GM21390 (cell line): ENCODE measurements around the gene NLRP2B.
"Not testable (repeated sequence)": the region's sequence is repeated elsewhere in the genome, so short reads cannot be mapped to it uniquely, and the experiment has no call there.

Source experiments
- ATAC-seq: cut with Tn5 transposase; IDR thresholded peaks from one replicate; pipeline ENCODE4 v1.9.1; 2021; ENCODE audit not compliant: unreplicated experiment

The NLRP2B gene

DNA sequence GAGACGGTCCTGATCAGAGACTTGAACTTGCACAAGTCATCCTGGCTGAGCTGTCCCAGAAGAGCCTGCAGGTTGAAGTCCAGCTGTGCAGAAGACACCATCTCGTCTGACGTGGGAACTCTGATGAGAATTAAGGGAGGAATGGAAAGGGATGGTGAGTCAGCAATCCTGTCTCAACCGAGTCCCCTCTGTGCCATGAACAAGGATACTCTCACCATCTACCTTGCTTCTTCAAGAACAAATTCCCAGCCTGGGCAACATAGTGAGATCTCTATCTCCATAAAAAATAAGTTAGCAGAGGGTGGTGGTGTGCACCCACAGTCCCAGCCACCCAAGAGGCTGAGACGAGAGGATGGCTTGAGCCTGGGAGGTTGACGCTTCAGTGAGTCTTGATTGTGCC is at the start of gene NLRP2B:
NLRP2B (minus strand) TSS at position 101 of the 400 bp plus-strand sequence.
- ATAC-seq = no peak

DNA sequence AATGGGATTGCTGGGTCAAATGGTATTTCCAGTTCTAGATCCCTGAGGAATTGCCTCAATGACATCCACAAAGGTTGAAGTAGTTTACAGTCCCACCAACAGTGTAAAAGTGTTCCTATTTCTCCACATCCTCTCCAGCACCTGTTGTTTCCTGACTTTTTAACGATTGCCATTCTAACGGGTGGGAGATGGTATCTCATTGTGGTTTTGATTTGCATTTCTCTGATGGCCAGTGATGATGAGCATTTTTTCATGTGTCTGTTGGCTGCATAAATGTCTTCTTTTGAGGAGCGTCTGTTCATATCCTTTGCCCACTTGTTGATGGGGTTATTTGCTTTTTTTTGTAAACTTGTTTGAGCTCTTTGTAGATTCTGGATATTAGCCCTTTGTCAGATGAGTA is 45.9 kb upstream of the NLRP2B start:
- not testable (repeated sequence) for ATAC-seq

DNA sequence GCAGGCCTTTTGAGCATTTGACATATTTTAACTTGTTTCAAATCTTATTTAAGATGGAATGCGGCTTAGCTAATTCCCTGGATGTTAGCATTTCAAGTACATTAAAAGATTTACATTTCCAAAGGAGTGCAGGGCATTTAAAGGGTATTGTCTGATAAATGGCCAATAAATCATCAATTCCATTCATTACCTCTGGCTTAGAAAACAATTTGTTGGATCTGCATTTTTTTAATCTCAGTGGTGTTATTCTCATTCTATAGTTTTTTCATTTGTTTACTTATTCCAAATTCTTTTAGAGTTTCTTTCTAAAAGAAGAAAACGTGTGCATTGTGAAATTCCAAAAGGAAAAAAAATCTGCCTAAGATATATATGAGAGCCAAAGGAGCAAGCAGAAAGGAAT is 1.3 kb upstream of the NLRP2B start:
- ATAC-seq = no peak

DNA sequence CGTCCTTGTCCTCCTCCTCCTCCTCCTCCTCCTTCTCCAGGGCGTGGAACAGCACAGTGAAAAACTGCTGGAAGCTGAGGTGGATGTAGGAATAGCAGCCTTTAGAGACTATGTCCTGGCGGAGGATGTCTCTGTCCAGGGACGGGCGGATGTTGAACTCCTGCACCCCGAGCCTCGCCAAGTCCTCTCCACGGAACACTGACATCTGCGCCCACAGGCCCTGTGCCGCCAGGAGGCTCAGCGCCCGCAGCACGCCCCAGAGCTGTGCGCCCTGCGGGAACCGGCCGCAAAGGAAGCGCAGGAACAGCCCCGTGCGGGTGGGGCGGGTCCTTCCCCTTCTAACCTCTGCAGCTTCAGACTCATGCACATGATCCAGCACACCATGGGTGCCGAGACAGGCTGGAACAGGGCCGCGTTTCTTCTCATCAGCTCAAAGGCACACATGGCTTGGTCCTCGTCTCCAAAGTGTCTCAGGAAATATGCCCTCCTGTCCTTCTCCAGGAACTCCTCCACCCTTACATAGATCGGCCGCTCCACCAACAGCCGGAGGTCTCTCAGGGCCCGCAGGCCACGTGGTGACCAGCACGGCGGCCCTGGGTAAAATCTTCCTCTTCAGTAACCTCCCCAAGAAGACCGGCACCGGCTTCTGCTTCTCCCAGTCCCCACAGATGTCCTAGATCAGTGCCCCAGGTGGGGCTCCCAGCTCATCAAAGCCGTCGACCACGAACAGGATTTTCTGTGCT is 1.2 kb downstream of the NLRP2B start:
- ATAC-seq = no peak

DNA sequence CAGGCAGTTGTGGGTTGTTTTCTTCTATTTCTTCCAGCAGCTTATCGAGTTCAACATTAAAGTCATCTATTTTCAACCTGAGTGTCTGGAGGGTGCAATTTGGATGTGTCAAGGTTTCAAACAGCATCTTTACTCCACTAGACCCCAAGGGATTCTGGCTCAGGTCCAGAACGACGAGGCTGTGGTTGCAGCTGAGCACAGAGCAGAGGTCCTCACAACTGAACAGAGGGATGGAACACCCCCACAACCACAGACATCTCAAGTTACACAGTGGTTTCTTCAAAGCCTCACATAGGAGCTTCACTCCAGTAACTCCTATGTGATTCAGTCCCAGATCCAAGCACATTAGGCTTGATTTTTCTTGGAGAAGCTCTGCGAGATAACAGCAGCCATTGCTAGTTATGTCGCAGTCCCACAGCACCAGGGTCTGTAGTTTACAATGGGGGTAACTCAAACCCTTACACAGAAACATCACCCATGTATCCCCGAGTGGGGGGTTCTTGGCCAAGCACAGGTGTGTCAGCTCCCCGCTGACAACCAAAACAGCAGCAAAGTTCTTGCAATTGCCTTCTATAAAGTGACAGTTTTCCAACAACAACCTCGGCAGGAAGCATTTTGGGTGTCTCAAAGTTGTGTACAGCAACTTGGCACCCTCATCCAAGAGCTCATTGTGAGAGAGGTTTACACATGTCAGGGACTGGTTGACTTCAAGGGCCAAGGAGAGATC is 2.8 kb downstream of the NLRP2B start:
- ATAC-seq = no peak

DNA sequence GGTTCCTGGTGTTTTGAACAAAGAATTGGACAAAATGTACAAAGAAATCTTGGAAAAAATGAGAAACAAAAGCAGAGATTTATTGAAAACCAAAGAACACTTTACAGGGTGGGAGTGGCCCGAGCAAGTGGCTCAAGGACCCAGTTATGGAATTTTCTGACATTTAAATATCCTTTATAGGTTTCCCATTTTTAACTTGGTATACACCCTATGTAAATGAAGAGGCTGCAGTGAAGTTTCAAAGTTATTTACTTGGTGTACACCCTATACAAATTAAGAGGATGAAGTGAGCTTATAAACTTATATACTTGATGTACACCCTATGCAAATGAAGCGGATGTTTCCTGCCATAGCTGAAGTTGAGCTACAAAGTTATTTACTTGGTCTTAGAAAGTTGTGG is 4.7 kb downstream of the NLRP2B start:
- no peak for ATAC-seq

DNA sequence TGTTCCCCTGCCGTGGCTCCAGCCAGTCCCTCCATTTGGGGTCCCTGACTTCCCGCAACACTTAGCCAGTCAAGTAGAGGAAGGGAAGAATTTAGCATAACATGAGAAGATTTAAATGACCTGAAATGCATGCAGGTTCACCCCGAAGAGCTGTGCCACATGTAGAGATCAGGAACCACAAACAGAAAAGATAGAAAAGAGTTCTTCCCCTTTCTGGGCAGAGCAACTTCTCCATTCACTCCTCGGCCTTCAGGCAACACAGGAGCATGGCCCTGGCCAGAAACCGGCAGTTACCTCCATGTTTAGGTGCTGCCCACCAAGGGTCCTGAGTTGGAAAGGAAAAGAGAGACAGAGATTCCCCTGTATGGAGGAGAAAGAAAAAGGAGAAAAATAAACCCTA is 5.2 kb downstream of the NLRP2B start:
- no peak for ATAC-seq

DNA sequence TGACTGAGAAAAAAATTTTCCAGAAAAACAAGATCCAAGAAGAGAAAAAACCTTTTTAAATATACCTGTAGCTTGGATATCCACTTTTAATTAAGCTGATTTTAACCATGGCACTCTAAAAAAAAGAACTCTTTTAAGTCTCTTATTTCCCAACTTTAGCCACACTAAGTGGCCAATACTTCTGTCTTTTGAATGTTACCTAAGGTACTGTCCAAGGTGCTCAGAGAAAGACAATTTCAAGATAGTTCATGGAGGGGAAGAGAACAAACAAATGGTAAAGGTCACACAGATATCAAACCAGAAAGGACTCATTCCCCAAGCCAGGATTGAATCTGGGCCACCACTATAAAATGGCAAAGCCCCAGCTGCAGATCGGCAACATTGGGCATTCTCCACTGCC is 10.1 kb downstream of the NLRP2B start:
- no peak for ATAC-seq

DNA sequence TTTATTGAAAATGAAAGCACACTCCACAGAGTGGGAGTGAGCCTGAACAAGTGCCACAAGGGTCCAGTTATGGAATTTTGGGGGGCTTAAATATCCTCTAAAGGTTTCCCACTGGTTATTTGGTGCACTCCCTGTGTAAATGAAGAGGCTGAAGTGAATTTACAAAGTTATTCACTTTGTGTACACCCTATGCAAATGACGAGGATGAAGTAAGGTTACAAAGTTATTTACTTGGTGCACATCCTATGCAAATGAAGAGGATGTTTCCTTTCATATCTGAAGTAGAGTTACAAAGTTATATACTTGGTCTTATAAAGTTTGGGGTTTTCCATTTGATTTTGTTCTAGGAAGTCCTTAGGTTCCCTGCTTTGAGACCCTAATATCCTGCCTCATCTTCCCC is 13.1 kb downstream of the NLRP2B start:
- ATAC-seq = no peak

DNA sequence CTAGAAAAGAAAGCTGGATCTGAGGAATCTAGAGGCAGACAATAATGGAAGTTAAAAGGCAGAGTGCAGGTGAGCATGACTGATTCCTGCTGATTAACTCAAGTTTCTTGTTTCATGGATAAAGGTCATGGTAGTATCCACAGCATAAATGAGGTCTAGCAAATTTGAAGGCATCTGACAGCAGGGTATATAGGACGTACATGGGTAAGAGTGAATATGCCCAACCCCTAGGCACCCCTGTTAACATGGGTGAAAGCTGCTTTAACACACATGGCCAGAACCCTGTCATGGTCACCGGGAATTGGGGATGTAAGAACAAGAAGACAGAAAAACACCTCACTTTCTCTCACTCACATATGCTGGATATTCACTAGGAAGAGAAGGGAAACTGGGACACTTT is 25.0 kb downstream of the NLRP2B start:
- no peak for ATAC-seq

DNA sequence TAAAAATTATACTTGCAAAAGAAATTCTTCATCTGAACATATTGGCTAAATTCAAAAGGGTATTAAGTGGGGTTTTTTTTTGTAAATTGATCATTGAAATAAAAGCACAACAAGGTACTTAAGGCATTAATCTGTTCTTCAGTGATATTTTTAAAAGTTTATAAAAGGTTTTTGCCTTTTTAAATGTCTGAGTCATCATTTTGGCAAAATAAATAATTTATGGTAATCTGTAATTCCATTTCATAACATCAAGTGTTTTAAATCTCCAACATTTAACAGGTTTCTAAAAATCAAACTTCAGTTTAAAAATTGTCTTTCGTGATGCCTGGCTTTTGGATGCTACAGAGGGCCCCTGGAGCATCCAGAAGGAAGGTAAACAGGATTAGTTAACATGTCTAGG is 27.4 kb downstream of the NLRP2B start:
- no peak for ATAC-seq

DNA sequence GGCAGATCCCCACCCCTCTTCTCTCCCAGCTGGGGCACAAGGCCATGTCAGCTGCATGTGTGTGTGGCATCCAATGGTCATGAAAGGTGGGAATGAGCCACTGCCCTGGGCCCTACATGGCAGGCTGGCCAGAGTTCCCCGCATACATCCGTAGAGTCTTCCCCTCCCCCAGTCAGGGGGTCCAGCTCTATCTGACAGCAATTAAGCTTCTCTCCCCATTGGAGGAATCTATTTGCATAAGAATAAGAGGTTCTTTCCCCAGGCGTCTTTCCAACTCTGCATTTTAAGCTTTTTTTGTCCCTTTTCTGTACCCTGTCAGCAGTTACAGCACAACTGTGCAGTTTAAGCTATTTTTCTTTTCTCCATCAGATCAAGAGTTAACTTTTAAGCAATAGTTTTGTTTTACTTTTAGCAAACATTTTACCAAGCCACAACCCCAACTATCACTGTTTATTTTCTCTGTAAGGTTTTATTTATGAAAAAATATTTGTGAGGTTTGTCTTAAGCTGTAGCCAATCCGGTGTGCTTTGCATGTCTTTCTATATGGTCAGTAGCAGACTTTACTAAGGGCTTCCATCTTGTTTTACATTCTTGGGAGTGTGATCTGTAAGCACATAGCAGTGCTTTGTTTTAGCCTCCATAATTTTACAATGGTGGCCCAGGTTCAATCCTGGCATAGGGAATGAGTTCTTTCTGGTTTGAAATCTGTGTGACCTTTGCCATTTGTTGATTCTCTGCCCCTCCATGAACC is 28.7 kb downstream of the NLRP2B start:
- ATAC-seq = no peak

DNA sequence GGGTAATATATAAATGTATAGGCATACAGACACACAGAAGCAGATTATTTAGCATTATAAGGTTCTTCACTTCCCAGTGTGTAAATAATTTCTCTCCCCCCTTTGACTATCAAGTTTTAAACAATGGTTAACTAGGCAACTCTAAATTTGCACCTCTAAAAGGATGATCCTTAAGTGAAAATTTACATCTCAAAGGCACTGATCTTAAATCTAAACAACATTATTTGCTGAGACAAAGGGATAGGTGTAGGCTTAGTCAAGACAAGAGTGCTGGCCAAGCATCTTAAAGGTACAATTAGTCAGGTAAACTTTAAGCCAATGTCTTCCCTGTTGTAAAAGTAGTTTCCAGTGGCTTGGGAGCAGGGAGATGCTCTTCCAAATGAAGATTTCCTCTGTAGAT is 33.0 kb downstream of the NLRP2B start:
- ATAC-seq = no peak

DNA sequence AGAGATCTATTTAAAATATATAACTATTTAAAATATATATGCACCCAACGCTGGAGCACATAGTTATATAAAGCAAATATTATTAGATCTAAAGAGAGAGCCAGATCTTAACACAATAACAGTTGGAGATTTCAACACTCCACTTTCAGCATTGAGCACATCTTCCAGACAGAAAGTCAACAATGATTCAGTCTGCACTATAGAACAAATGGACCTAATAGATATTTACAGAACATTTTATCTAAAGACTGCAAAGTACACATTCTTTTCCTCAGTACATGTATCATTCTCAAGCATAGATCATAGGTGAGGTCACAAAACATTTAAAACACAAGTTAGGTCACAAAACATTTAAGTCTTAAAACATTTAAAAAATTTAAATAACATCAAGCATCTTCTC is 36.4 kb downstream of the NLRP2B start:
- ATAC-seq = no peak

DNA sequence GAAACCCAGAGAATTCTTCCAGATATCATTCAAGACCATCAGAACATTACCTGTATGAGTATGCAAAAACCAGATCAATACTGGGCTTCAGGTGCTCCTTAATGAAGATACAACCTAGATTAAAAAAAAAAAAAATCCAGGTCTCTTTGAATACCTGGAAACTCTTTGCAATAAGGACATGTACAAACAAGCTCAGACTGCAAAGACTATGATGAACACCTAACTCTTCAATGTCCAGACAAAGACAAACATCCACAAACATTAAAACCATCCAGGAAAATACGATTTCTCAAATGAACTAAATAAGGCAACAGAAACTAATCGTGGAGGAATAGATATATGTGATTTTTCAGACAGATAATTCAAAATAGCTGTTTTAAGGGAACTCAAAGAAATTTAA is 38.7 kb downstream of the NLRP2B start:
- ATAC-seq = no peak

DNA sequence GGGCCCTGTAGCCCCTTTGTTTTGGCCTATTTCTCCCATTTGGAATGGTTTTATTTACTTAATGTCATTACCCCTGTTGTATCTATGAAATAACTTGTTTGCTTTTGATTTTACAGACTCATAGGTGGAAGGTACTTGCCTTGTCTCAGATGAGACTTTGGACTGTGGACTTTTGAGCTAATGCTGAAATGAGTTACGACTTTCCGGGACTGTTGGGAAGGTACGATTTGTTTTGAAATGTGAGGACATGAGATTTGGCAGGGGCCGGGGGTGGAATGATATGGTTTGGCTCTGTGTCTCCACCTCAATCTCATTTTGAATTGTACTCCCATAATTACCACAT is 39.4 kb downstream of the NLRP2B start:
- ATAC-seq = no peak

DNA sequence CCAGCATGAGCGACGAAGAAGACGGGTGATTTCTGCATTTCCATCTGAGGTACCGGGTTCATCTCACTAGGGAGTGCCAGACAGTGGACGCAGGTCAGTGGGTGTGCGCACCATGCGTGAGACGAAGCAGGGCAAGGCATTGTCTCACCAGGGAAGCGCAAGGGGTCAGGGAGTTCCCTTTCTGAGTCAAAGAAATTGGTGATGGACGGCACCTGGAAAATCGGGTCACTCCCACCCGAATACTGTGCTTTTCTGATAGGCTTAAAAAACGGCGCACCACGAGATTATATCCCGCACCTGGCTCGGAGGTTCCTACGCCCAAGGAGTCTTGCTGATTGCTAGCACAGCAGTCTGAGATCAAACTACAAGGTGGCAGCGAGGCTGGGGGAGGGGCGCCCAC is 50.6 kb downstream of the NLRP2B start:
- not testable (repeated sequence) for ATAC-seq
